HEK293T (cell line): ENCODE results near the gene AQP5.

Experiments used
- CTCF ChIA-PET: fragments of 350-600 bp; formaldehyde crosslinking; extraction: SDS; loops from one replicate; lab custom pipeline; 2021; ENCODE audit warnings: antibody characterized with exemption, inconsistent platforms; lab: Yijun Ruan, JAX
- POLR2A ChIA-PET: fragments of 350-600 bp; formaldehyde crosslinking; extraction: SDS; loops from one replicate; lab custom pipeline; 2020; ENCODE audit warnings: antibody characterized with exemption, inconsistent platforms; lab: Yijun Ruan, JAX
- DNase-seq: peaks from one replicate; pipeline ENCODE4 v3.0.0; 2012; ENCODE audit warnings: mixed read lengths; ENCODE audit errors: extremely low spot score
- ARNT ChIP-seq: fragments of 450-650 bp; IDR thresholded peaks from 2 replicates; pipeline ENCODE4 v1.6.1; 2017; ENCODE audit warnings: mild to moderate bottlenecking
- BHLHE40 ChIP-seq: fragments of 450-650 bp; IDR thresholded peaks from 2 replicates; pipeline ENCODE4 v1.6.1; 2016; ENCODE audit warnings: mild to moderate bottlenecking, moderate library complexity, borderline replicate concordance
- CTBP1 ChIP-seq: fragments of 450-650 bp; IDR thresholded peaks from 2 replicates; pipeline ENCODE4 v1.6.1; 2016; ENCODE audit warnings: borderline replicate concordance
- ELF4 ChIP-seq: fragments of 450-650 bp; IDR thresholded peaks from 2 replicates; pipeline ENCODE4 v1.6.1; 2017; ENCODE audit warnings: antibody characterized with exemption
- FOXA1 ChIP-seq: fragments of 450-650 bp; IDR thresholded peaks from 2 replicates; pipeline ENCODE4 v1.6.1; 2016; ENCODE audit warnings: mild to moderate bottlenecking
- FOXK2 ChIP-seq: fragments of 450-650 bp; IDR thresholded peaks from 2 replicates; pipeline ENCODE4 v1.6.1; 2016; ENCODE audit warnings: mild to moderate bottlenecking
- FOXM1 ChIP-seq: fragments of 450-650 bp; IDR thresholded peaks from 2 replicates; pipeline ENCODE4 v1.6.1; 2017; ENCODE audit warnings: mild to moderate bottlenecking, borderline replicate concordance
- HDGF ChIP-seq: fragments of 450-650 bp; IDR thresholded peaks from 2 replicates; pipeline ENCODE4 v1.6.1; 2017; ENCODE audit warnings: antibody characterized with exemption, borderline replicate concordance
- L3MBTL2 ChIP-seq: fragments of 450-650 bp; conservative IDR thresholded peaks from 2 replicates; pipeline ENCODE4 v1.6.1; 2016; ENCODE audit warnings: mild to moderate bottlenecking
- LEF1 ChIP-seq: fragments of 450-650 bp; IDR thresholded peaks from 2 replicates; pipeline ENCODE4 v1.6.1; 2017; ENCODE audit warnings: mild to moderate bottlenecking, borderline replicate concordance
- NFRKB ChIP-seq: fragments of 450-650 bp; IDR thresholded peaks from 2 replicates; pipeline ENCODE4 v1.6.1; 2016; ENCODE audit warnings: mild to moderate bottlenecking, moderate library complexity
- PKNOX1 ChIP-seq: fragments of 450-650 bp; IDR thresholded peaks from 2 replicates; pipeline ENCODE4 v1.6.1; 2016
- SP1 ChIP-seq: fragments of 450-650 bp; IDR thresholded peaks from 2 replicates; pipeline ENCODE4 v1.6.1; 2017
- SUZ12 ChIP-seq: fragments of 450-650 bp; IDR thresholded peaks from 2 replicates; pipeline ENCODE4 v1.6.1; 2016; ENCODE audit warnings: mild to moderate bottlenecking
- TARDBP ChIP-seq: fragments of 450-650 bp; IDR thresholded peaks from 2 replicates; pipeline ENCODE4 v1.6.1; 2016
- ZNF384 ChIP-seq: fragments of 450-650 bp; IDR thresholded peaks from 2 replicates; pipeline ENCODE4 v1.6.1; 2016

AQP5 gene

GRCh38 chr12:49928471-49928870, 33.2 kb upstream of the AQP5 start:
- POLR2A ChIA-PET: no interaction called here
- TF ChIP-seq ZNF384: no peak
- TF ChIP-seq PKNOX1: no peak
- TF ChIP-seq ARNT: no peak
- TF ChIP-seq SP1: no peak
- no peak for TF ChIP-seq LEF1
- TF ChIP-seq CTBP1: no peak
- TF ChIP-seq HDGF: no peak
- no peak for TF ChIP-seq FOXM1
- no peak for TF ChIP-seq NFRKB
- TF ChIP-seq L3MBTL2: no peak
- no peak for TF ChIP-seq ELF4
- TF ChIP-seq BHLHE40: no peak
- TF ChIP-seq SUZ12: no peak
- TF ChIP-seq FOXA1: no peak
- no peak for TF ChIP-seq FOXK2
- no peak for TF ChIP-seq TARDBP
- CTCF ChIA-PET: interaction anchor here (0.8 to 2.5 kb wide), 2 partner anchors 17 to 62 kb away, joined by 3 to 11 read pairs; no protein-coding TSS in a partner anchor
- no peak for DNase-seq

GRCh38 chr12:49929581-49929980, 32.1 kb upstream of the AQP5 start:
- ChIA-PET POLR2A (no interaction called here), CTCF (no interaction called here)
- TF ChIP-seq BHLHE40: no peak
- TF ChIP-seq SP1: no peak
- TF ChIP-seq HDGF: no peak
- no peak for TF ChIP-seq LEF1
- TF ChIP-seq SUZ12: no peak
- DNase-seq: no peak

- no peak for DNase-seq
- CTCF ChIA-PET: interaction anchor here (1.4 kb wide), 1 partner anchor 36 kb away, joined by 4 read pairs; no protein-coding TSS in a partner anchor
- POLR2A ChIA-PET: no interaction called here
- TF ChIP-seq L3MBTL2: no peak
- no peak for TF ChIP-seq SP1
- TF ChIP-seq ZNF384: no peak
- no peak for TF ChIP-seq BHLHE40
- no peak for TF ChIP-seq FOXK2
- no peak for TF ChIP-seq ARNT
- no peak for TF ChIP-seq TARDBP
- TF ChIP-seq CTBP1: no peak
- TF ChIP-seq HDGF: no peak
- no peak for TF ChIP-seq FOXM1
- TF ChIP-seq LEF1: no peak
- TF ChIP-seq ELF4: no peak
- TF ChIP-seq NFRKB: no peak
These were observed 31.0 kb upstream of the AQP5 start for GRCh38 chr12:49930515-49931288.

GRCh38 chr12:49932023-49932422, 29.6 kb upstream of the AQP5 start:
- CTCF ChIA-PET: interaction anchor here (1.4 to 3.5 kb wide), 2 partner anchors 13 to 35 kb away, joined by 4 to 20 read pairs; no protein-coding TSS in a partner anchor

GRCh38 chr12:49932533-49933130, 29.0 kb upstream of the AQP5 start:
- POLR2A ChIA-PET: interaction anchor here (1.1 kb wide), 1 partner anchor 12 kb away, joined by 3 read pairs; no protein-coding TSS in a partner anchor
- DNase-seq: no peak
- CTCF ChIA-PET: interaction anchor here (3.5 kb wide), 1 partner anchor 13 kb away, joined by 20 read pairs; no protein-coding TSS in a partner anchor
- TF ChIP-seq LEF1 (no peak), CTBP1 (no peak), ARNT (no peak)

More at GRCh38 chr12:49932023-49932422, 29.6 kb upstream of the AQP5 start:
- POLR2A ChIA-PET: interaction anchor here (1.1 kb wide), 1 partner anchor 13 kb away, joined by 3 read pairs; no protein-coding TSS in a partner anchor
- TF ChIP-seq FOXA1 (no peak), FOXK2 (no peak), SUZ12 (no peak), NFRKB (no peak), SP1 (no peak), HDGF (no peak), ELF4 (no peak), FOXM1 (no peak), ARNT (no peak), ZNF384 (no peak), L3MBTL2 (no peak), LEF1 (no peak), BHLHE40 (no peak)
- no peak for DNase-seq

GRCh38 chr12:49933796-49934195, 27.9 kb upstream of the AQP5 start:
- no peak for TF ChIP-seq ARNT
- TF ChIP-seq FOXK2: no peak
- TF ChIP-seq SP1: no peak
- no peak for TF ChIP-seq TARDBP
- TF ChIP-seq ZNF384: peak; percentile 23; the same call in 1 of the 2 replicates
- POLR2A ChIA-PET: interaction anchor here (1.3 kb wide), 1 partner anchor 11 kb away, joined by 5 read pairs; no protein-coding TSS in a partner anchor
- no peak for DNase-seq
- CTCF ChIA-PET: interaction anchor here (1.0 to 3.5 kb wide), 2 partner anchors 12 to 34 kb away, joined by 3 to 20 read pairs; no protein-coding TSS in a partner anchor

- ChIA-PET POLR2A (interaction anchor here (1.3 kb wide), 1 partner anchor 11 kb away, joined by 5 read pairs; no protein-coding TSS in a partner anchor), CTCF (interaction anchor here (3.5 kb wide), 1 partner anchor 11 kb away, joined by 20 read pairs; no protein-coding TSS in a partner anchor)
- DNase-seq: no peak
- no peak for TF ChIP-seq PKNOX1
- TF ChIP-seq SUZ12: no peak
- no peak for TF ChIP-seq BHLHE40
- TF ChIP-seq HDGF: no peak
- TF ChIP-seq CTBP1: no peak
- no peak for TF ChIP-seq FOXM1
- TF ChIP-seq SP1: no peak
- TF ChIP-seq NFRKB: no peak
- no peak for TF ChIP-seq ELF4
- TF ChIP-seq TARDBP: no peak
- no peak for TF ChIP-seq LEF1
- TF ChIP-seq ARNT: no peak
- no peak for TF ChIP-seq FOXA1
- TF ChIP-seq L3MBTL2: no peak
These were observed 27.2 kb upstream of the AQP5 start for GRCh38 chr12:49934505-49934904.
